Measurements from ENCODE around the gene SF3B3. TPM values are rescaled to one million over a fixed set of nuclear protein-coding genes. Genes with fewer than 3 reads are reported as not detected.
A peak's percentile ranks its signal among the peaks of the same experiment; 100 is the strongest.

SF3B3 gene
- total RNA-seq, 1 experiment from 2014 or later = 326 TPM

DNA sequence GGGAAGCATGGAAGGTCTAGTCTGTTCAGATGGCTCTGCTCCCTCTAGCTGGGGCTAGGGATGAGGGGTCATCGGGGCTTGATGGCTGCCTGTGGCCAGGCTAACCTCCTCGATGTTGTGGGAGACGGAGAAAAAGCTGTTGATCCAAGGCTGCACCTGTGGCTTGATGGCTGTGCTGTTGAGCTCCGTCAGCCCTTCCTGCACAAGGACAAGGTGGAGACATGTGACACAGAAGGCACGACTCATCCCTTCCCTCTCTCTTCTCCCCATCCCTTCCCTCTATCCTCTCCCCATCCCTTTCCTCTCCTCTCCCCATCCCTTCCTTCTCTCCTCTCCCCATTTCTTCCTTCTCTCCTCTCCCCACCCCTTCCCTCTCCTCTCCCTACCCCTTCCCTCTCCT, 41.0 kb upstream of the SF3B3 start:
- H3K4me3 ChIP-seq = no peak overlapping the region
- ChIA-PET CTCF (no interaction called here), POLR2A (ENCODE audit: unreplicated experiment) (no interaction called here)
- H3K9me2 ChIP-seq (ENCODE audit: insufficient read depth) = no peaks in the 10 kb centered on the region
- TF ChIP-seq CTCF (conservative IDR thresholded peaks at IDR 0.05) (no peak), EZH2 (IDR thresholded peaks at IDR 0.05; ENCODE audit: low read depth) (no peak)
- H3K36me3 ChIP-seq (ENCODE audit: low read depth) = 0 out of 2 replicates have a peak, but pooled peaks cover 12% of the 10 kb centered on the region
- BruUV-seq (replicated peaks) = no TSS peak
- no peak overlapping the region for H2AFZ ChIP-seq
- H3K79me2 ChIP-seq (ENCODE audit: low read depth) = no peaks in the 10 kb centered on the region
- peaks cover 5% of the 10 kb centered on the region; the same call in 1 of the 2 replicates for H3K4me1 ChIP-seq (replicated peaks; ENCODE audit: insufficient read depth)
- 0 out of 2 replicates have a peak overlapping the region, but pooled peaks have one; percentile 21 for H3K27ac ChIP-seq
- DNase-seq = no peak
- intact Hi-C loops (cut with micrococcal nuclease; ENCODE audit: unreplicated experiment) = no loop called here
- no peaks in the 10 kb centered on the region for H3K27me3 ChIP-seq (ENCODE audit: insufficient read depth, low read depth)
- H4K20me1 ChIP-seq (ENCODE audit: insufficient read depth) = no peaks in the 10 kb centered on the region
- H3F3A ChIP-seq (ENCODE audit: insufficient read depth, low read depth) = peaks cover 8% of the 10 kb centered on the region; the same call in 1 of the 2 replicates
- no peaks in the 10 kb centered on the region for H3K9me3 ChIP-seq (ENCODE audit: insufficient read depth, low read depth)
- no peak overlapping the region for H3K4me2 ChIP-seq

DNA sequence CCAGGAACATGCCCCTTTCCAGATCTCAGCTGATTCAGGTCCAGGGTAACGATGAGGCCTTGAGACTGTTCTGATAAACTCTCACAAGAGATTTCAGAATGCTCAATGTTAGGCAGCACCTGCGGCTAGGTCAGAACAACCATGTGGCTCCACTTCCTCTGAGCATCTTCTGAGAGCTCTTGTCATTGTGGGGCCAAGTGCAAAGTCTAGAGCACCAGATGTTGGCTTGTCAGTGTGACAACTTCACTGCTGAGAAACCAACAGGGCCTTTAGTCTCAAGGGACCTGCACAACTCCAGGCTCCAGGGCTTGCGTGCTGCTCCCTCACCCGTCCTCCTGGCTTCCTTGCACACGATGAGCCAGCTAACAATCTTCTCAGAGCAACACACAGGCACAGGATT, 40.2 kb upstream of the SF3B3 start:
- H3K4me2 ChIP-seq = no peak overlapping the region
- no peak for DNase-seq
- no peaks in the 10 kb centered on the region for H3K27me3 ChIP-seq (ENCODE audit: insufficient read depth, low read depth)
- no peak overlapping the region for H3K4me3 ChIP-seq
- H3K79me2 ChIP-seq (ENCODE audit: low read depth) = no peaks in the 10 kb centered on the region
- H3K9me3 ChIP-seq (ENCODE audit: insufficient read depth, low read depth) = no peaks in the 10 kb centered on the region
- H3K4me1 ChIP-seq (replicated peaks; ENCODE audit: insufficient read depth) = peaks cover 10% of the 10 kb centered on the region
- intact Hi-C loops (cut with micrococcal nuclease; ENCODE audit: unreplicated experiment) = no loop called here
- 0 out of 2 replicates have a peak, but pooled peaks cover 12% of the 10 kb centered on the region for H3K36me3 ChIP-seq (ENCODE audit: low read depth)
- TF ChIP-seq EZH2 (IDR thresholded peaks at IDR 0.05; ENCODE audit: low read depth) (no peak), CTCF (conservative IDR thresholded peaks at IDR 0.05) (no peak)
- CTCF ChIA-PET = no interaction called here
- peaks cover 14% of the 10 kb centered on the region for H3F3A ChIP-seq (ENCODE audit: insufficient read depth, low read depth)
- H4K20me1 ChIP-seq (ENCODE audit: insufficient read depth) = no peaks in the 10 kb centered on the region
- H3K27ac ChIP-seq = no peak overlapping the region
- no peak overlapping the region for H2AFZ ChIP-seq
- POLR2A ChIA-PET (ENCODE audit: unreplicated experiment) = no interaction called here
- no peaks in the 10 kb centered on the region for H3K9me2 ChIP-seq (ENCODE audit: insufficient read depth)
- no TSS peak for BruUV-seq (replicated peaks)

- H3K9me2 ChIP-seq (ENCODE audit: insufficient read depth) = no peaks in the 10 kb centered on the region
- H3K36me3 ChIP-seq (ENCODE audit: low read depth) = 0 out of 2 replicates have a peak, but pooled peaks cover 8% of the 10 kb centered on the region
- H3K4me1 ChIP-seq (replicated peaks; ENCODE audit: insufficient read depth) = peaks cover 18% of the 10 kb centered on the region
- no peak overlapping the region for H3K4me3 ChIP-seq
- CTCF ChIA-PET = no interaction called here
- DNase-seq = no peak
- H3K79me2 ChIP-seq (ENCODE audit: low read depth) = no peaks in the 10 kb centered on the region
- intact Hi-C loops (cut with micrococcal nuclease; ENCODE audit: unreplicated experiment) = no loop called here
- TF ChIP-seq EZH2 (IDR thresholded peaks at IDR 0.05; ENCODE audit: low read depth) = no peak
- H3K27ac ChIP-seq = no peak overlapping the region
- no peaks in the 10 kb centered on the region for H3K9me3 ChIP-seq (ENCODE audit: insufficient read depth, low read depth)
- H2AFZ ChIP-seq = no peak overlapping the region
- peaks cover 28% of the 10 kb centered on the region for H3F3A ChIP-seq (ENCODE audit: insufficient read depth, low read depth)
- no TSS peak for BruUV-seq (replicated peaks)
- no peak overlapping the region for H3K4me2 ChIP-seq
- H4K20me1 ChIP-seq (ENCODE audit: insufficient read depth) = no peaks in the 10 kb centered on the region
- H3K27me3 ChIP-seq (ENCODE audit: insufficient read depth, low read depth) = no peaks in the 10 kb centered on the region
- POLR2A ChIA-PET (ENCODE audit: unreplicated experiment) = no interaction called here
These were observed 38.7 kb upstream of the SF3B3 start for GRCh38 chr16:70484867-70485266.

DNA sequence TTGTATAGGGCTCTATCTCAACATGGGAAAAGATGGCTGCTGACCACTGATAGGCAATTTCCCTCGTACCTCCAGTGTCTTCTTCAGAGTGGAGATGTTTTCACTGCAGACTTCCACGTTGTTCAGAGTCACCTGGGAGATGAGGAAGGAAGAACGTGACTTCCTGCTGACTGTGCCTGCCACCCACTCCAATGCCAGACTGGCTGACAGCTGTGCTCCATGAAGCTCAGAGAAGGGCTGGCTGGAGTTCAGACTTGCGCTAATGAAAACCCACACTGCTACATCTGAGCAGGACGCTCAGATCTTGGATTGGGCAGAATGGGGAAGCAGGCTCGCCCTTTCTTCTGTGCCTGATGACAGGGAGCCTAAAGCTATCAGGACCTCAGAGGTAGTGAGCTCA, 33.4 kb upstream of the SF3B3 start:
- POLR2A ChIA-PET (ENCODE audit: unreplicated experiment) = interaction anchor here (0.6 kb wide), 1 partner anchor 104 kb away, joined by 4 read pairs; no protein-coding TSS in a partner anchor
- Histone ChIP-seq H4K20me1 (ENCODE audit: insufficient read depth) (no peaks in the 10 kb centered on the region), H3K9me2 (ENCODE audit: insufficient read depth) (no peaks in the 10 kb centered on the region), H3K4me3 (no peak overlapping the region), H3K27ac (no peak overlapping the region), H3K4me1 (replicated peaks; ENCODE audit: insufficient read depth) (peaks cover 18% of the 10 kb centered on the region), H3K36me3 (ENCODE audit: low read depth) (0 out of 2 replicates have a peak, but pooled peaks cover 10% of the 10 kb centered on the region), H3K4me2 (no peak overlapping the region), H3K27me3 (ENCODE audit: insufficient read depth, low read depth) (no peaks in the 10 kb centered on the region), H2AFZ (no peak overlapping the region), H3F3A (ENCODE audit: insufficient read depth, low read depth) (peaks cover 29% of the 10 kb centered on the region), H3K79me2 (ENCODE audit: low read depth) (no peaks in the 10 kb centered on the region), H3K9me3 (ENCODE audit: insufficient read depth, low read depth) (no peaks in the 10 kb centered on the region)
- intact Hi-C loops (cut with micrococcal nuclease; ENCODE audit: unreplicated experiment) = no loop called here
- TF ChIP-seq CTCF (conservative IDR thresholded peaks at IDR 0.05) = no peak
- TF ChIP-seq EZH2 (IDR thresholded peaks at IDR 0.05; ENCODE audit: low read depth) = no peak
- CTCF ChIA-PET = no interaction called here
- BruUV-seq (replicated peaks) = no TSS peak
- DNase-seq = no peak

All from PC-9 (cell line).